Activated CD4-positive, alpha-beta T cell treated with anti-CD3 and anti-CD28 coated beads for 36 hours (primary cell): ENCODE data around the gene FAM50B. TPM values are rescaled to one million over a fixed set of nuclear protein-coding genes. Genes with fewer than 3 reads are reported as not detected.
A peak's percentile ranks its signal among the peaks of the same experiment; 100 is the strongest.

Experiments used
- ATAC-seq: fragments of 200-7000 bp; cut with Tn5 transposase; one replicate; pipeline ENCODE4 v1.10.0; 2021; ENCODE audit warnings: mild to moderate bottlenecking, moderate library complexity
- CTCF ChIA-PET: fragments of 350-600 bp; sonication (Branson Sonifier 250); formaldehyde crosslinking; loops from one replicate; lab custom pipeline; 2021; ENCODE audit warnings: antibody characterized with exemption; lab: Charles Lee
- POLR2A ChIA-PET: fragments of 350-600 bp; sonication (Branson Sonifier 250); formaldehyde crosslinking; loops from one replicate; lab custom pipeline; 2021; ENCODE audit warnings: antibody characterized with exemption, inconsistent platforms; lab: Charles Lee
- DNase-seq: peaks from one replicate; pipeline ENCODE4 v3.0.0-alpha.2; 2020
- H3K27ac Mint-ChIP-seq: one replicate; pipeline ENCODE4 v1.8.0; 2021; ENCODE audit warnings: mixed read lengths
- H3K27me3 Mint-ChIP-seq: one replicate; pipeline ENCODE4 v1.8.0; 2021; ENCODE audit warnings: mixed read lengths
- H3K36me3 Mint-ChIP-seq: one replicate; pipeline ENCODE4 v1.8.0; 2021; ENCODE audit warnings: low read depth, mixed read lengths
- H3K4me1 Mint-ChIP-seq: one replicate; pipeline ENCODE4 v1.8.0; 2021; ENCODE audit warnings: mixed read lengths
- H3K4me3 Mint-ChIP-seq: one replicate; pipeline ENCODE4 v1.8.0; 2021; ENCODE audit warnings: mild to moderate bottlenecking, moderate library complexity, mixed read lengths
- H3K9me3 Mint-ChIP-seq: one replicate; pipeline ENCODE4 v1.8.0; 2021; ENCODE audit warnings: low read depth, mixed read lengths
- intact Hi-C, 2 experiments: fragments of 100-400 bp; cut with DNase I in 1 of 2; cut with micrococcal nuclease in 1 of 2; formaldehyde crosslinking; loops; one replicate each; pipeline versions ENCODE4 v1.14.2 to v1.15.1; 2022 to 2024; cut with DNase I, micrococcal nuclease
- total RNA-seq, 2 experiments: library from RNA; stranded (reverse); gene quantifications; one replicate each; pipeline ENCODE4 v1.2.3, GENCODE V29; 2021

The FAM50B gene
- total RNA-seq, 2 experiments from 2014 or later: 8.8 to 10.2 TPM

- no peaks in the 10 kb centered on the region for H3K27me3 Mint-ChIP-seq
- CTCF ChIA-PET: interaction anchor here (0.6 to 1.6 kb wide), 2 partner anchors 9 to 128 kb away, joined by 3 to 4 read pairs; no protein-coding TSS in a partner anchor
- no peaks in the 10 kb centered on the region for H3K9me3 Mint-ChIP-seq
- H3K4me1 Mint-ChIP-seq: no peaks in the 10 kb centered on the region
- POLR2A ChIA-PET: no interaction called here
- intact Hi-C loops: no loop called here
- DNase-seq (no peak), ATAC-seq (no peak)
- no peak overlapping the region for H3K27ac Mint-ChIP-seq
- H3K36me3 Mint-ChIP-seq: no peaks in the 10 kb centered on the region
- no peak overlapping the region for H3K4me3 Mint-ChIP-seq
These were observed 9.9 kb upstream of the FAM50B start for GRCh38 chr6:3838992-3839867.

DNA sequence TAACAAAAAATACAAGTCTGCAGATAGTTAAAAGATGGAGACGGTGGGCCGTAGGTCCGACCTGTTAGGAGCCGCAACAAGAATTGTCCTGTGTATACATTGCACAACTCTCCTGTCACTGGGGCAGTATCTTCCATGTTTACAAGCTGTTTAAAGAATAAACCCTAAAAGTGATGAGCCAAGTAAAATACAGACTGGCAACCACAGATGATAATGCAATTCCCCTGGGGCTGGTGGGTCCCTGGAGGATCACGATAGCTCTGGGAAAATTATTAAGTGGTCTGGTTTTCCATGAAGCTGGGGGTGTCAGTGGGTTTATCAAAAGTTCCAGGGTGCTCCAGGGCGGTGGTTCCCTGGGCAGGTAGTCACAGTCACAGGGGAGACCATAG is 8.1 kb upstream of the FAM50B start:
- Mint-ChIP-seq H3K27ac (no peak overlapping the region), H3K27me3 (no peaks in the 10 kb centered on the region), H3K9me3 (no peaks in the 10 kb centered on the region), H3K36me3 (no peaks in the 10 kb centered on the region), H3K4me3 (no peak overlapping the region), H3K4me1 (no peaks in the 10 kb centered on the region)
- CTCF ChIA-PET: interaction anchor here (0.6 to 0.9 kb wide), 2 partner anchors 8 to 988 kb away, joined by 3 read pairs; partner anchors contain the start of gene FAM50B
- ATAC-seq (no peak), DNase-seq (no peak)
- POLR2A ChIA-PET: no interaction called here
- intact Hi-C loops: no loop called here

GRCh38 chr6:3841711-3842565 is 7.2 kb upstream of the FAM50B start:
- Mint-ChIP-seq H3K27me3 (no peaks in the 10 kb centered on the region), H3K4me1 (no peaks in the 10 kb centered on the region), H3K36me3 (no peaks in the 10 kb centered on the region), H3K9me3 (no peaks in the 10 kb centered on the region), H3K27ac (no peak overlapping the region), H3K4me3 (no peak overlapping the region)
- ATAC-seq (no peak), DNase-seq (no peak)
- CTCF ChIA-PET: interaction anchor here (0.7 to 1.3 kb wide), 2 partner anchors 43 to 91 kb away, joined by 3 read pairs; no protein-coding TSS in a partner anchor
- POLR2A ChIA-PET: no interaction called here
- intact Hi-C loops: no loop called here

DNA sequence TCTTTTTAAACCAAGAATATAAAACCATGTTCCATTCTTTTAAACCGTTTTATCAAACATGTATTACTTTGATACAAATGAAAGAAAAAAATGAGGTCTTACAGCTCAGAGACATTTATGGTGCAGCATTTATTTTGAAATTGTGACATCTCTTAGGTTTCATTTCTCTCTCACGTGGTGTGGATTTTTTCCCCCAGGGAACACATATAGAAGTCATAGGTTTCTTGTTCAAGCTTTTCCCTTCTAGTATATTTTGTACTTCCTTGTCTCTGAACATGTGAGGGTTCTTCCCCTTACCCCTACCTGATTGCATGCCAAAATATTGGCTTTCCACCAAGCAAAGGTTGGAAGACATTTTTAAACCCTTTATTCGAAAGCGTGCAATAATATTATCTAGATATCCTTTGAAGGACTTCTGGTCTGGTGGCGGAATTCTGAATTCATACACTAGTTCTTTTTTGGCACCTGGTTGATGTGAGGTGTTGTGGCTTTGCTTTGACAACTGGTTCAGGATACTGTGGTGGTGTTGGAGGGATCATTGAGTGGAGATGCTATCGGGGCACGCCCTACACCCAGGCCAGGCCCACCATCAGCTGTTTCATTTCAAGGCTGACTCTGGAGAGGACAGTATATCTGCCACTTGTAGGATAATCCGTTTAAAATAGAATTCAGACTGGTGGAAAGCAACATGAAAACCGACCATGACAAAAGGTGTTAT is 5.6 kb upstream of the FAM50B start:
- no peaks in the 10 kb centered on the region for H3K27me3 Mint-ChIP-seq
- no peak overlapping the region for H3K4me3 Mint-ChIP-seq
- H3K27ac Mint-ChIP-seq: no peak overlapping the region
- ATAC-seq (no peak), DNase-seq (no peak)
- H3K36me3 Mint-ChIP-seq: no peaks in the 10 kb centered on the region
- H3K4me1 Mint-ChIP-seq: peaks cover 15% of the 10 kb centered on the region
- ChIA-PET CTCF (interaction anchor here (1.3 kb wide), 1 partner anchor 90 kb away, joined by 3 read pairs; no protein-coding TSS in a partner anchor), POLR2A (no interaction called here)
- intact Hi-C loops: no loop called here
- no peaks in the 10 kb centered on the region for H3K9me3 Mint-ChIP-seq

- Mint-ChIP-seq H3K9me3 (no peaks in the 10 kb centered on the region), H3K4me1 (peaks cover 18% of the 10 kb centered on the region), H3K36me3 (no peaks in the 10 kb centered on the region), H3K27ac (no peak overlapping the region), H3K27me3 (no peaks in the 10 kb centered on the region), H3K4me3 (no peak overlapping the region)
- ChIA-PET POLR2A (no interaction called here), CTCF (no interaction called here)
- no peak for DNase-seq
- intact Hi-C loops: no loop called here
- no peak for ATAC-seq
These were observed 5.1 kb upstream of the FAM50B start for GRCh38 chr6:3844097-3844463.

DNA sequence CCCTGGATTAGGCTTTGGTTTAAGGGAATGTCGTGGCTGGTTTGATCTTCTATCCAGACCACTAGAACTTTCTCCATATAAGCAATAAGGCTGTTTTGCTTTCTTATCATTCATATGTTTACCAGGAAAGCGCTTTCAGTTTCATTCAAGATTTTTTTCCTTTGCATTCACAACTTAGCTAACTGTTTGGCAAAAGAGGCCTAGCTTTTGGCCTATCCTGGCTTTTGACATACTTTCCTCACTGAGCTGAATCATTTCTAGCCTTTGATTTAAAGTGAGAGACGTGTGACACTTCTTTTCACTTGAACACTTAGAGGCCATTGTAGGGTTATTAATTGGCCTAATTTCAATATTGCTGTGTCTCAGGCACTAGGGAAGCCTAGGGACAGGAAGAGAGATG is 1.7 kb upstream of the FAM50B start:
- peak overlapping the region; percentile 64 for H3K4me3 Mint-ChIP-seq
- H3K27ac Mint-ChIP-seq: peak overlapping the region; percentile 76
- ATAC-seq (peak; percentile 10), DNase-seq (no peak)
- no peaks in the 10 kb centered on the region for H3K9me3 Mint-ChIP-seq
- no peaks in the 10 kb centered on the region for H3K27me3 Mint-ChIP-seq
- intact Hi-C loops: loop anchor here (5.0 kb wide), 3 partner anchors 170 to 1155 kb away; partner anchors contain the start of gene RPP40 (in 1 of the 2)
- CTCF ChIA-PET: interaction anchor here (0.6 to 1.8 kb wide), 9 partner anchors 9 to 1072 kb away, joined by 3 to 6 read pairs (median 3); no protein-coding TSS in a partner anchor
- peaks cover 7% of the 10 kb centered on the region for H3K36me3 Mint-ChIP-seq
- POLR2A ChIA-PET: interaction anchor here (0.7 to 1.5 kb wide), 3 partner anchors 21 to 91 kb away, joined by 3 to 5 read pairs (median 4); no protein-coding TSS in a partner anchor
- H3K4me1 Mint-ChIP-seq: peaks cover 30% of the 10 kb centered on the region

- ChIA-PET POLR2A (interaction anchor here (0.6 to 1.5 kb wide), 3 partner anchors 20 to 727 kb away, joined by 3 to 5 read pairs (median 4); no protein-coding TSS in a partner anchor), CTCF (interaction anchor here (0.5 to 4.6 kb wide), 30 partner anchors 8 to 1072 kb away, joined by 3 to 31 read pairs (median 4); a partner anchor contains a TSS)
- no peaks in the 10 kb centered on the region for H3K27me3 Mint-ChIP-seq
- DNase-seq (no peak), ATAC-seq (no peak)
- H3K9me3 Mint-ChIP-seq: no peaks in the 10 kb centered on the region
- H3K36me3 Mint-ChIP-seq: peaks cover 10% of the 10 kb centered on the region
- peaks cover 30% of the 10 kb centered on the region for H3K4me1 Mint-ChIP-seq
- peak overlapping the region; percentile 64 for H3K4me3 Mint-ChIP-seq
- peak overlapping the region; percentile 71 for H3K27ac Mint-ChIP-seq
- intact Hi-C loops: loop anchor here (2.0 to 5.0 kb wide), 7 partner anchors 84 to 1154 kb away; partner anchors contain the start of gene RPP40 (in 1 of the 2)
These were observed 793 bp upstream of the FAM50B start for GRCh38 chr6:3848380-3848779.

DNA sequence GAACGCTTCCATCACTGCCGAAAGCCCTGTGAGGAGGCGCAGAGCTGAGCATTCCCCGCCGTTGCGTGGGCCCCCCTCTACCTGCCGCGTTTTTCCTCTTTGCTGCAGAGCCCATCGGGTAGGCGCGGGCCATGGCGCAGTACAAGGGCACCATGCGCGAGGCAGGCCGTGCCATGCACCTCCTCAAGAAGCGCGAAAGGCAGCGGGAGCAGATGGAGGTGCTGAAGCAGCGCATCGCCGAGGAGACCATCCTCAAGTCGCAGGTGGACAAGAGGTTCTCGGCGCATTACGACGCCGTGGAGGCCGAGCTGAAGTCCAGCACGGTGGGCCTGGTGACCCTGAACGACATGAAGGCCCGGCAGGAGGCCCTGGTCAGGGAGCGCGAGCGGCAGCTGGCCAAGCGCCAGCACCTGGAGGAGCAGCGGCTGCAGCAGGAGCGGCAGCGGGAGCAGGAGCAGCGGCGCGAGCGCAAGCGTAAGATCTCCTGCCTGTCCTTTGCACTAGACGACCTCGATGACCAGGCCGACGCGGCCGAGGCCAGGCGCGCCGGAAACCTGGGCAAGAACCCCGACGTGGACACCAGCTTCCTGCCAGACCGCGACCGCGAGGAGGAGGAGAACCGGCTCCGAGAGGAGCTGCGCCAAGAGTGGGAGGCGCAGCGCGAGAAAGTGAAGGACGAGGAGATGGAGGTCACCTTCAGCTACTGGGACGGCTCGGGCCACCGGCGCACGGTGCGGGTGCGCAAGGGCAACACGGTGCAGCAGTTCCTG is 693 bp downstream of the FAM50B start:
- H3K4me1 Mint-ChIP-seq: peaks cover 30% of the 10 kb centered on the region
- peaks cover 12% of the 10 kb centered on the region for H3K36me3 Mint-ChIP-seq
- intact Hi-C loops: loop anchor here (1.0 to 5.0 kb wide), 13 partner anchors 17 to 1152 kb away; partner anchors contain the start of genes ECI2 (in 1 of the 2) and RPP40 (in 1 of the 2)
- CTCF ChIA-PET: interaction anchor here (0.6 to 4.6 kb wide), 17 partner anchors 12 to 288 kb away, joined by 3 to 31 read pairs (median 7); no protein-coding TSS in a partner anchor
- DNase-seq (no peak), ATAC-seq (no peak)
- no peaks in the 10 kb centered on the region for H3K9me3 Mint-ChIP-seq
- H3K27me3 Mint-ChIP-seq: no peaks in the 10 kb centered on the region
- POLR2A ChIA-PET: interaction anchor here (1.3 kb wide), 1 partner anchor 19 kb away, joined by 5 read pairs; no protein-coding TSS in a partner anchor
- peak overlapping the region; percentile 85 for H3K27ac Mint-ChIP-seq
- H3K4me3 Mint-ChIP-seq: peak overlapping the region; percentile 73

GRCh38 chr6:3850451-3851203 is 1.5 kb downstream of the FAM50B start:
- Mint-ChIP-seq H3K27ac (peak overlapping the region; percentile 80), H3K4me1 (peaks cover 30% of the 10 kb centered on the region), H3K9me3 (no peaks in the 10 kb centered on the region), H3K27me3 (no peaks in the 10 kb centered on the region), H3K4me3 (peak overlapping the region; percentile 73), H3K36me3 (peaks cover 12% of the 10 kb centered on the region)
- peak; percentile 56 for ATAC-seq
- intact Hi-C loops: loop anchor here (1.0 to 5.0 kb wide), 2 partner anchors 17 to 67 kb away; no protein-coding TSS in a partner anchor
- ChIA-PET POLR2A (interaction anchor here (1.3 kb wide), 1 partner anchor 18 kb away, joined by 5 read pairs; no protein-coding TSS in a partner anchor), CTCF (interaction anchor here (0.8 to 4.6 kb wide), 9 partner anchors 11 to 173 kb away, joined by 3 to 31 read pairs (median 9); no protein-coding TSS in a partner anchor)
- peak; percentile 80 for DNase-seq
